H9 (cell line): ENCODE measurements around the gene PTK7. TPM values are rescaled to one million over a fixed set of nuclear protein-coding genes. Genes with fewer than 3 reads are reported as not detected.

ENCODE experiments used
- DNase-seq: peaks from one replicate; pipeline ENCODE4 v3.0.0-alpha.2; 2017
- H2AFZ ChIP-seq: one replicate; pipeline ENCODE4 v1.6.1; 2013; ENCODE audit warnings: mild to moderate bottlenecking, low read length, control low read depth, moderate library complexity
- H2AK5ac ChIP-seq: 2 replicates; pipeline ENCODE4 v1.6.1; 2013; ENCODE audit warnings: low read length, control low read depth, mixed read lengths; ENCODE audit not compliant: insufficient read length
- H2BK120ac ChIP-seq: one replicate; pipeline ENCODE4 v1.6.1; 2013; ENCODE audit warnings: low read depth, mild to moderate bottlenecking, low read length, control low read depth, inconsistent platforms; ENCODE audit not compliant: poor library complexity, severe bottlenecking
- H2BK12ac ChIP-seq: 2 replicates; pipeline ENCODE4 v1.6.1; 2013; ENCODE audit warnings: low read length, control low read depth, mixed read lengths, low read depth; ENCODE audit not compliant: insufficient read length
- H2BK15ac ChIP-seq: 2 replicates; pipeline ENCODE4 v1.6.1; 2013; ENCODE audit warnings: low read depth, low read length, control low read depth
- H2BK20ac ChIP-seq: one replicate; pipeline ENCODE4 v1.6.1; 2013; ENCODE audit warnings: low read depth, mild to moderate bottlenecking, low read length, control low read depth, inconsistent platforms; ENCODE audit not compliant: poor library complexity, severe bottlenecking
- H2BK5ac ChIP-seq: 2 replicates; pipeline ENCODE4 v1.6.1; 2013; ENCODE audit warnings: low read length, control low read depth, mixed read lengths; ENCODE audit not compliant: insufficient read length
- H3K14ac ChIP-seq: 2 replicates; pipeline ENCODE4 v1.6.1; 2013; ENCODE audit warnings: low read length, control low read depth; ENCODE audit not compliant: insufficient read depth
- H3K18ac ChIP-seq: 2 replicates; pipeline ENCODE4 v1.6.1; 2013; ENCODE audit warnings: low read depth, mild to moderate bottlenecking, mixed read lengths, low read length, control low read depth; ENCODE audit not compliant: insufficient read length
- H3K23ac ChIP-seq: 2 replicates; pipeline ENCODE4 v1.6.1; 2013; ENCODE audit warnings: low read length, control low read depth, mixed read lengths, low read depth; ENCODE audit not compliant: insufficient read length
- H3K23me2 ChIP-seq: 2 replicates; pipeline ENCODE4 v1.6.1; 2013; ENCODE audit warnings: low read depth, mild to moderate bottlenecking, mixed read lengths, low read length, control low read depth; ENCODE audit not compliant: insufficient read length, poor library complexity, severe bottlenecking
- H3K27ac ChIP-seq: 2 replicates; pipeline ENCODE4 v1.5.1; 2013; ENCODE audit warnings: low read length, control low read depth, mixed read lengths, low read depth; ENCODE audit not compliant: insufficient read length
- H3K27me3 ChIP-seq: 2 replicates; pipeline ENCODE4 v1.6.1; 2013; ENCODE audit warnings: low read length, control low read depth, inconsistent platforms; ENCODE audit not compliant: insufficient read depth
- H3K4ac ChIP-seq: 2 replicates; pipeline ENCODE4 v1.6.1; 2013; ENCODE audit warnings: low read depth, mild to moderate bottlenecking, control low read depth, inconsistent platforms, low read length, moderate library complexity
- H3K4me1 ChIP-seq: 2 replicates; pipeline ENCODE4 v1.6.1; 2013; ENCODE audit warnings: low read length, control low read depth, inconsistent platforms; ENCODE audit not compliant: insufficient read depth
- H3K4me2 ChIP-seq: 2 replicates; pipeline ENCODE4 v1.6.1; 2013; ENCODE audit warnings: low read length, control low read depth, mixed read lengths; ENCODE audit not compliant: insufficient read length, insufficient read depth
- H3K56ac ChIP-seq: 2 replicates; pipeline ENCODE4 v1.6.1; 2013; ENCODE audit warnings: low read depth, mild to moderate bottlenecking, mixed read lengths, low read length, control low read depth; ENCODE audit not compliant: insufficient read length
- H3K79me1 ChIP-seq: 2 replicates; pipeline ENCODE4 v1.6.1; 2013; ENCODE audit warnings: low read depth, mild to moderate bottlenecking, moderate library complexity, low read length, control low read depth, inconsistent platforms; ENCODE audit not compliant: insufficient read depth, poor library complexity, severe bottlenecking
- H3K79me2 ChIP-seq: 2 replicates; pipeline ENCODE4 v1.6.1; 2013; ENCODE audit warnings: low read length, control low read depth, inconsistent platforms; ENCODE audit not compliant: insufficient read depth
- H3K9ac ChIP-seq: 2 replicates; pipeline ENCODE4 v1.6.1; 2013; ENCODE audit warnings: low read length, control low read depth, mixed read lengths; ENCODE audit not compliant: insufficient read length; ENCODE audit errors: extremely low read depth
- H3K9me3 ChIP-seq: one replicate; pipeline ENCODE4 v1.6.1; 2013; ENCODE audit warnings: low read depth, low read length, inconsistent platforms; ENCODE audit not compliant: control insufficient read depth
- H3T11ph ChIP-seq: one replicate; pipeline ENCODE4 v1.6.1; 2013; ENCODE audit warnings: mild to moderate bottlenecking, low read length, control low read depth, inconsistent platforms
- H4K20me1 ChIP-seq: one replicate; pipeline ENCODE4 v1.6.1; 2013; ENCODE audit not compliant: control insufficient read depth, insufficient read length, insufficient read depth
- H4K5ac ChIP-seq: 2 replicates; pipeline ENCODE4 v1.6.1; 2013; ENCODE audit warnings: low read depth, mild to moderate bottlenecking, mixed read lengths, low read length, control low read depth; ENCODE audit not compliant: insufficient read length
- H4K8ac ChIP-seq: replicated peaks from 2 replicates; pipeline ENCODE4 v1.6.1; 2013; ENCODE audit warnings: low read length, control low read depth, mixed read lengths, low read depth; ENCODE audit not compliant: insufficient read length
- H4K91ac ChIP-seq: 2 replicates; pipeline ENCODE4 v1.6.1; 2013; ENCODE audit warnings: low read depth, mild to moderate bottlenecking, moderate library complexity, mixed read lengths, low read length, control low read depth; ENCODE audit not compliant: insufficient read length
- H3K27ac Mint-ChIP-seq, 3 experiments: 2 replicates in 2 of 3; 3 replicates in 1 of 3; pipeline ENCODE4 v1.8.0; 2020 to 2021; ENCODE audit warnings: mixed read lengths in 3 of 3, mild to moderate bottlenecking in 1 of 3, moderate library complexity in 1 of 3
- H3K27me3 Mint-ChIP-seq: 2 replicates; pipeline ENCODE4 v1.8.0; 2021; ENCODE audit warnings: low read depth, mild to moderate bottlenecking, moderate library complexity, mixed read lengths
- H3K36me3 Mint-ChIP-seq, 3 experiments: 2 replicates in 2 of 3; 3 replicates in 1 of 3; pipeline ENCODE4 v1.8.0; 2020 to 2021; ENCODE audit warnings: low read depth in 3 of 3, mixed read lengths in 3 of 3; ENCODE audit not compliant: insufficient read depth in 1 of 3
- H3K4me1 Mint-ChIP-seq, 2 experiments: 2 replicates each; pipeline ENCODE4 v1.8.0; 2020; ENCODE audit warnings: mixed read lengths in 2 of 2
- H3K4me3 Mint-ChIP-seq, 2 experiments: 2 replicates in 1 of 2; 3 replicates in 1 of 2; pipeline ENCODE4 v1.8.0; 2020 to 2021; ENCODE audit warnings: mild to moderate bottlenecking in 2 of 2, mixed read lengths in 2 of 2, moderate library complexity in 1 of 2
- H3K9me3 Mint-ChIP-seq, 2 experiments: 2 replicates in 1 of 2; 3 replicates in 1 of 2; pipeline ENCODE4 v1.8.0; 2020; ENCODE audit warnings: mild to moderate bottlenecking in 2 of 2, mixed read lengths in 2 of 2, moderate library complexity in 1 of 2
- WGBS: extraction: QIAGEN DNeasy Blood & Tissue Kit; methylation state at CpG from one replicate; pipeline ENCODE4 v1.1.7; 2013; ENCODE audit warnings: missing lambda C conversion rate, low lambda C conversion rate, mixed read lengths; ENCODE audit not compliant: insufficient read length; ENCODE audit errors: extremely low coverage; 5-methylcytosine and 5-hydroxymethylcytosine counted together
- total RNA-seq: library from RNA; stranded (reverse); gene quantifications from 2 replicates; pipeline ENCODE4 v1.2.1, GENCODE V29; 2021
- TF ChIP-seq, protein P1 (sequence below): fragments of 200-600 bp; sonication (generic); conservative IDR thresholded peaks from 3 replicates; pipeline ENCODE4 v1.8.0; 2021; ENCODE audit warnings: antibody characterized with exemption, mild to moderate bottlenecking

The PTK7 gene
- total RNA-seq, 1 experiment from 2014 or later = 128 TPM

DNA sequence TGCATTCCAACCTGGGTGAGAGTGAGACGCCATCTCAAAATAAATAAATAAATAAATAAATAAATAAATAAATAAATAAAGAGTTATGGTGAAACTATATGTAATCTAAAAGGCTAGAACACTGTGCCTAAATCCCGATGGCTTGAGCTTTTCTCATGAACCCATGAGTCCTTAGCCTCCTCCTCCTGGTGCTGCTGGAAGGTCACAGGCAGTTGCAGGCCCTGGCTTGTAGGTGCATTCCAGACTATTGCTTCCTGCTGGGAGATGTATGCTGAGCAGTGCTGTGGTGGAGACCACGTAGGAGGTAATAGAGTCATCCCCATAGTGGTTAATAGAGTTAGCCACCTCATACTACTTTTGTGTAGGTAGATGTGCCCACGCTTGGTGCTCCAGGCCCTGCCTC lies 12.5 kb downstream of the PTK7 start:
- H2BK12ac ChIP-seq = no peak overlapping the region
- peak overlapping the region in 1 of 2 experiments; percentile 75; a peak in 2 of 5 replicates for H3K4me3 Mint-ChIP-seq
- no peak overlapping the region for H3K27ac ChIP-seq
- H3K27me3 ChIP-seq = no peaks in the 10 kb centered on the region
- no peak overlapping the region for H4K8ac ChIP-seq
- H4K91ac ChIP-seq = no peak overlapping the region
- peaks cover 60 to 66% of the 10 kb centered on the region in 2 experiments for H3K4me1 Mint-ChIP-seq
- H3T11ph ChIP-seq = no peak overlapping the region
- no peak overlapping the region for H2BK20ac ChIP-seq
- peaks cover 3% of the 10 kb centered on the region for H3K23me2 ChIP-seq
- no peak overlapping the region for H3K18ac ChIP-seq
- H3K56ac ChIP-seq = no peak overlapping the region
- no peak overlapping the region for H2AK5ac ChIP-seq
- H3K79me2 ChIP-seq = peaks cover 29% of the 10 kb centered on the region; the same call in 1 of the 2 replicates
- DNase-seq = no peak
- no peak overlapping the region for H3K4ac ChIP-seq
- no peaks in the 10 kb centered on the region for H3K9me3 ChIP-seq
- no peak overlapping the region for H2BK5ac ChIP-seq
- no CpG with 5 or more reads among the region's 4 CpGs for WGBS
- TF ChIP-seq, protein P1, sequence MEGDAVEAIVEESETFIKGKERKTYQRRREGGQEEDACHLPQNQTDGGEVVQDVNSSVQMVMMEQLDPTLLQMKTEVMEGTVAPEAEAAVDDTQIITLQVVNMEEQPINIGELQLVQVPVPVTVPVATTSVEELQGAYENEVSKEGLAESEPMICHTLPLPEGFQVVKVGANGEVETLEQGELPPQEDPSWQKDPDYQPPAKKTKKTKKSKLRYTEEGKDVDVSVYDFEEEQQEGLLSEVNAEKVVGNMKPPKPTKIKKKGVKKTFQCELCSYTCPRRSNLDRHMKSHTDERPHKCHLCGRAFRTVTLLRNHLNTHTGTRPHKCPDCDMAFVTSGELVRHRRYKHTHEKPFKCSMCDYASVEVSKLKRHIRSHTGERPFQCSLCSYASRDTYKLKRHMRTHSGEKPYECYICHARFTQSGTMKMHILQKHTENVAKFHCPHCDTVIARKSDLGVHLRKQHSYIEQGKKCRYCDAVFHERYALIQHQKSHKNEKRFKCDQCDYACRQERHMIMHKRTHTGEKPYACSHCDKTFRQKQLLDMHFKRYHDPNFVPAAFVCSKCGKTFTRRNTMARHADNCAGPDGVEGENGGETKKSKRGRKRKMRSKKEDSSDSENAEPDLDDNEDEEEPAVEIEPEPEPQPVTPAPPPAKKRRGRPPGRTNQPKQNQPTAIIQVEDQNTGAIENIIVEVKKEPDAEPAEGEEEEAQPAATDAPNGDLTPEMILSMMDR = no peak
- no peak overlapping the region for H3K23ac ChIP-seq
- H2AFZ ChIP-seq = no peak overlapping the region
- no peak overlapping the region for H2BK15ac ChIP-seq
- peaks cover 20% of the 10 kb centered on the region for H3K4me1 ChIP-seq
- peak overlapping the region; percentile 75 to 97 (median 87); a peak in 4 of 7 replicates for H3K27ac Mint-ChIP-seq
- no peak overlapping the region for H3K4me2 ChIP-seq
- no peak overlapping the region for H2BK120ac ChIP-seq
- no peak overlapping the region for H3K14ac ChIP-seq
- no peaks in the 10 kb centered on the region for H3K79me1 ChIP-seq
- no peaks in the 10 kb centered on the region for H4K20me1 ChIP-seq
- no peak overlapping the region for H3K9ac ChIP-seq
- no peak overlapping the region for H4K5ac ChIP-seq
- no peaks in the 10 kb centered on the region for H3K27me3 Mint-ChIP-seq
- peaks cover 0 to 2% (median 0%) of the 10 kb centered on the region in 3 experiments; a peak in 1 of 7 replicates for H3K36me3 Mint-ChIP-seq
- H3K9me3 Mint-ChIP-seq = no peaks in the 10 kb centered on the region
